ENCODE results near the gene EEA1. TPM values are rescaled to one million over a fixed set of nuclear protein-coding genes. Genes with fewer than 3 reads are reported as not detected.
A peak's percentile ranks its signal among the peaks of the same experiment; 100 is the strongest.

Gene EEA1
- total and polyA plus RNA-seq, 2 of the 4 experiments (the other 2 are of a cell fraction) = 4.6 to 12.5 TPM

DNA sequence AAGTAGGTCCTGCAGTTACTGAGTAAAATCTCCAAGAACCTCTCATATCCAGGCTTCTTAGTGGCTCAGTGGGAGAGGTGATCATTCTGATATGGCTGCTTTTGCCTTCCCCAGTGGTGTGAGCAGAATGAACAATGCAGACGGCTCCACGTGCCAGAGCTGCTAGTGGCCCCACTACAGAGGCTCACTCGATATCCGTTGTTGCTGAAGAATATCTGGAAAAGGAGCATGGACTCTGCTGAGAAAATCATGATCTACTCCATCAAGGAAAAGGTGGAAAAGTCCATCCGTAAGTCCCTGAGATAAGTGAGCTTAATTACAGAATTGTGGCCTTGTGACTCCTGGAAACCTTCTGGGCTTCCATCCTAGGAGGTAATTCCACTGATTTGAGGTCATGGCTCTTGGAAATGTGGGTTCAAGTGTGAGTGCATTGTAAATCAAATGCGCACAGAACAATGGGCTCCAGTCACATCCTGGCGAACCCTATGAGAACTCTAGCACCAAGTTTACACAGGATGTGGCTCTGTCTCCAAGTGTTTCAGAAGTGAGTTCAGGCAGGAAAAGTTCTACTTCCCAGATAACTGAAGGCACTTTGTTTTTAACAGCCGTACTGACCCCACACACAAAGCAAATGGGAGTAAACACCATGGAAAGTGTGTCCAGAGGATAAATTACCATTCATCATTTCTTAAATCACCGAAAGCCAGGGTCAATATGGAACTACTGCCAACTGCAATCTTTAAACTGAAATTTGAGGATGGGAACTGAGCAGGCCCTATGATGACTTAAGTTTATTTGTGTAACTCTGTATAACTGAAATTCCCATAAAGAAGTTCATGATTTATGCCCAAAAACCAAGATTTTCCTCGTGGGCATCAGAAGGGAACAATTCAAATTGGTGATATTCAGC, 174.9 kb downstream of the EEA1 start:
- H3K4me2 ChIP-seq (ENCODE audit: low read depth, low read length) = no peak overlapping the region
- H3K9me3 ChIP-seq (ENCODE audit: control insufficient read depth, insufficient read depth, low read length) = no peaks in the 10 kb centered on the region
- H3K9me1 ChIP-seq (ENCODE audit: insufficient read depth, low read length) = no peaks in the 10 kb centered on the region
- H3K23ac ChIP-seq (ENCODE audit: low read depth, low read length) = no peak overlapping the region
- no peak overlapping the region for H2BK5ac ChIP-seq (ENCODE audit: low read depth, low read length, poor library complexity, severe bottlenecking)
- ChIA-PET POLR2A (ENCODE audit: unreplicated experiment) (no interaction called here), CTCF (interaction anchor here (0.5 kb wide), 1 partner anchor 29 kb away, joined by 4 read pairs; no protein-coding TSS in a partner anchor)
- H2BK20ac ChIP-seq (ENCODE audit: low read depth, low read length) = no peak overlapping the region
- H4K5ac ChIP-seq (ENCODE audit: low read depth, low read length) = no peak overlapping the region
- no peak overlapping the region for H3K4me3 ChIP-seq (ENCODE audit: insufficient read depth, low read depth, low read length)
- no peak overlapping the region for H3K27ac ChIP-seq (ENCODE audit: insufficient read depth, low read length)
- no peak overlapping the region for H2AK9ac ChIP-seq (replicated peaks; ENCODE audit: low read depth, low read length, poor library complexity)
- H3K4me1 ChIP-seq (ENCODE audit: control insufficient read depth, insufficient read depth, low read length) = no peaks in the 10 kb centered on the region; the same call in 1 of the 2 replicates
- 90% methylated on average over 2 of the region's 10 CpGs; no CpG with 5 or more reads in 1 of the 2 experiments for WGBS, 2 experiments (ENCODE audit: extremely low coverage in 2 of 2, insufficient read length in 1 of 2)
- H3K56ac ChIP-seq (ENCODE audit: extremely low read depth, insufficient read depth, low read length) = no peak overlapping the region
- no peak overlapping the region for H3K14ac ChIP-seq (replicated peaks; ENCODE audit: low read depth, low read length)
- no peaks in the 10 kb centered on the region for H3K79me1 ChIP-seq (ENCODE audit: low read depth in 1 of 2, low read length in 2 of 2)
- H3K18ac ChIP-seq (ENCODE audit: low read depth, low read length) = no peak overlapping the region
- no peak for ATAC-seq (ENCODE audit: low read depth)
- intact Hi-C loops (cut with micrococcal nuclease) = no loop called here
- no peak overlapping the region for H3K9ac ChIP-seq (ENCODE audit: low read depth, low read length)
- H2AFZ ChIP-seq (replicated peaks; ENCODE audit: low read length, poor library complexity) = no peak overlapping the region
- peak; percentile 15 for DNase-seq
- H3K4ac ChIP-seq (ENCODE audit: low read depth, low read length) = no peak overlapping the region
- H4K91ac ChIP-seq (ENCODE audit: insufficient read depth, low read depth, low read length) = no peak overlapping the region
- no peak overlapping the region for H4K8ac ChIP-seq (ENCODE audit: low read depth in 2 of 2, low read length in 2 of 2)
- H2BK15ac ChIP-seq (ENCODE audit: low read depth, low read length) = no peak overlapping the region
- no peak overlapping the region for H2AK5ac ChIP-seq (ENCODE audit: low read depth, low read length)
- H4K20me1 ChIP-seq (ENCODE audit: insufficient read depth, low read length) = no peaks in the 10 kb centered on the region
- in situ Hi-C loops (cut with MboI; ENCODE audit: low sequenced_read_pairs) = no loop called here
- no peaks in the 10 kb centered on the region for H3K36me3 ChIP-seq (ENCODE audit: control insufficient read depth, insufficient read depth, low read length)
- no peak overlapping the region for H2BK120ac ChIP-seq (ENCODE audit: low read depth, low read length)
- dilution Hi-C loops (cut with HindIII; ENCODE audit: low sequenced_read_pairs, unreplicated experiment) = no loop called here
- no peaks in the 10 kb centered on the region for H3K27me3 ChIP-seq (ENCODE audit: control insufficient read depth, insufficient read depth, low read length)
- BruUV-seq (replicated peaks) = no TSS peak
- TF ChIP-seq CHD1 (IDR thresholded peaks at IDR 0.05; ENCODE audit: low read depth, low read length) (no peak), RFX5 (IDR thresholded peaks at IDR 0.05; ENCODE audit: low read depth, low read length) (no peak), BHLHE40 (IDR thresholded peaks at IDR 0.05; ENCODE audit: low read depth, low read length) (no peak), RAD21 (IDR thresholded peaks at IDR 0.05; ENCODE audit: low read length) (no peak), CEBPB (IDR thresholded peaks at IDR 0.05; ENCODE audit: low read depth, low read length) (no peak), MAZ (IDR thresholded peaks at IDR 0.05; ENCODE audit: borderline replicate concordance, low read depth, low read length) (no peak), CTCF (conservative IDR thresholded peaks at IDR 0.05; ENCODE audit: low read depth, low read length) (no peak), RCOR1 (IDR thresholded peaks at IDR 0.05; ENCODE audit: insufficient replicate concordance, low read length) (no peak), MAFK (IDR thresholded peaks at IDR 0.05; ENCODE audit: low read depth, low read length) (no peak), FOS (IDR thresholded peaks at IDR 0.05; ENCODE audit: low read depth, low read length) (no peak), SMC3 (IDR thresholded peaks at IDR 0.05; ENCODE audit: low read depth, low read length) (no peak), POLR2A (IDR thresholded peaks at IDR 0.05; ENCODE audit: low read depth, low read length) (no peak), NFE2L2 (IDR thresholded peaks at IDR 0.05; ENCODE audit: low read depth, low read length) (no peak)
- TF ChIP-seq, protein P1, sequence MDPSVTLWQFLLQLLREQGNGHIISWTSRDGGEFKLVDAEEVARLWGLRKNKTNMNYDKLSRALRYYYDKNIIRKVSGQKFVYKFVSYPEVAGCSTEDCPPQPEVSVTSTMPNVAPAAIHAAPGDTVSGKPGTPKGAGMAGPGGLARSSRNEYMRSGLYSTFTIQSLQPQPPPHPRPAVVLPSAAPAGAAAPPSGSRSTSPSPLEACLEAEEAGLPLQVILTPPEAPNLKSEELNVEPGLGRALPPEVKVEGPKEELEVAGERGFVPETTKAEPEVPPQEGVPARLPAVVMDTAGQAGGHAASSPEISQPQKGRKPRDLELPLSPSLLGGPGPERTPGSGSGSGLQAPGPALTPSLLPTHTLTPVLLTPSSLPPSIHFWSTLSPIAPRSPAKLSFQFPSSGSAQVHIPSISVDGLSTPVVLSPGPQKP (IDR thresholded peaks at IDR 0.05; ENCODE audit: borderline replicate concordance, low read depth, low read length) = no peak
- TF ChIP-seq, protein P2, sequence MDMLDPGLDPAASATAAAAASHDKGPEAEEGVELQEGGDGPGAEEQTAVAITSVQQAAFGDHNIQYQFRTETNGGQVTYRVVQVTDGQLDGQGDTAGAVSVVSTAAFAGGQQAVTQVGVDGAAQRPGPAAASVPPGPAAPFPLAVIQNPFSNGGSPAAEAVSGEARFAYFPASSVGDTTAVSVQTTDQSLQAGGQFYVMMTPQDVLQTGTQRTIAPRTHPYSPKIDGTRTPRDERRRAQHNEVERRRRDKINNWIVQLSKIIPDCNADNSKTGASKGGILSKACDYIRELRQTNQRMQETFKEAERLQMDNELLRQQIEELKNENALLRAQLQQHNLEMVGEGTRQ (IDR thresholded peaks at IDR 0.05; ENCODE audit: low read depth, low read length) = no peak
